ENCODE measurements around the gene ACSS3. TPM values are rescaled to one million over a fixed set of nuclear protein-coding genes. Genes with fewer than 3 reads are reported as not detected.

The ACSS3 gene
- total and polyA plus RNA-seq, 2 donors (not counting 1 experiment from before 2014, with no cell fraction given): not detected

DNA sequence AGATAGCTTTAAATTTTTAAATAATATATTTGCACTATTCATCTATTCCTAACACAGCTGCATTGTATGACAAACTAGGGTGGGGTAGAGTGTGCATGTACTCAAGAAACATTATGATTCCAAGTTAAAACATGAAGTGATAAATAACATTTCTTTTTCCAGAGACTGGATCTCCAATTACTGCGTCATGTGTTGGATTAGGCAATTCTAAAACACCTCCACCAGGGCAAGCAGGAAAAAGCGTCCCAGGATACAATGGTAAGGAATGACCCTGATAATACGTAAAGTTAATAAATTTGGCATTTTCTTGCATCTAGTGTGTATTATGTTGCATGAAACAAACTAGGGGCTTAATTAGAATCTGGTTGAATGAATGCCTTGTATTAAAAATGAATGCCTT is 138.9 kb downstream of the ACSS3 start:
- H3K27ac Mint-ChIP-seq: no peak overlapping the region
- Histone ChIP-seq H4K20me1 (ENCODE audit: control insufficient read depth, insufficient read depth, low read length, poor library complexity, severe bottlenecking) (no peaks in the 10 kb centered on the region), H3K27ac (ENCODE audit: low read length in 2 of 2) (no peak overlapping the region), H3K4me2 (replicated peaks; ENCODE audit: low read depth, low read length, poor library complexity, severe bottlenecking) (no peak overlapping the region), H3K36me3 (replicated peaks in 1 of 2; ENCODE audit: control extremely low read depth in 1 of 2, control insufficient read depth in 1 of 2, extremely low read depth in 1 of 2, insufficient read depth in 2 of 2, low read length in 1 of 2) (no peaks in the 10 kb centered on the region), H3K4me1 (ENCODE audit: control insufficient read depth in 2 of 2, insufficient read depth in 2 of 2, low read length in 2 of 2) (no peaks in the 10 kb centered on the region), H3K4me3 (ENCODE audit: control extremely low read depth in 1 of 5, extremely low read depth in 1 of 5, insufficient read depth in 1 of 5, low read depth in 2 of 5, low read length in 4 of 5) (no peak overlapping the region), H3K27me3 (replicated peaks in 1 of 4; ENCODE audit: control extremely low read depth in 1 of 4, control insufficient read depth in 3 of 4, insufficient read depth in 4 of 4, low read length in 3 of 4) (no peaks in the 10 kb centered on the region), H2AFZ (ENCODE audit: insufficient read depth, low read depth, low read length, poor library complexity, severe bottlenecking) (no peak overlapping the region), H3K9ac (ENCODE audit: low read length) (no peak overlapping the region), H3K9me3 (ENCODE audit: control extremely low read depth in 1 of 3, control insufficient read depth in 2 of 3, insufficient read depth in 1 of 3, low read length in 2 of 3) (no peaks in the 10 kb centered on the region), H3K79me2 (ENCODE audit: control insufficient read depth, insufficient read depth, low read length) (no peaks in the 10 kb centered on the region)
- intact Hi-C loops (cut with micrococcal nuclease): no loop called here
- CTCF ChIA-PET: no interaction called here
- no peaks in the 10 kb centered on the region for H3K27me3 Mint-ChIP-seq
- H3K9me3 Mint-ChIP-seq (ENCODE audit: insufficient read depth): no peaks in the 10 kb centered on the region
- no CpG with 5 or more reads among the region's 3 CpGs for WGBS (ENCODE audit: insufficient coverage)
- no peaks in the 10 kb centered on the region for H3K4me1 Mint-ChIP-seq
- no peak for DNase-seq
- TF ChIP-seq EZH2 (IDR thresholded peaks at IDR 0.05; ENCODE audit: borderline replicate concordance, insufficient read depth, low read depth, low read length, poor library complexity, severe bottlenecking) (no peak), CTCF (IDR thresholded peaks at IDR 0.05) (no peak)
- H3K4me3 Mint-ChIP-seq: no peak overlapping the region
- POLR2A ChIA-PET: no interaction called here
- ATAC-seq (ENCODE audit: low read depth): no peak

DNA sequence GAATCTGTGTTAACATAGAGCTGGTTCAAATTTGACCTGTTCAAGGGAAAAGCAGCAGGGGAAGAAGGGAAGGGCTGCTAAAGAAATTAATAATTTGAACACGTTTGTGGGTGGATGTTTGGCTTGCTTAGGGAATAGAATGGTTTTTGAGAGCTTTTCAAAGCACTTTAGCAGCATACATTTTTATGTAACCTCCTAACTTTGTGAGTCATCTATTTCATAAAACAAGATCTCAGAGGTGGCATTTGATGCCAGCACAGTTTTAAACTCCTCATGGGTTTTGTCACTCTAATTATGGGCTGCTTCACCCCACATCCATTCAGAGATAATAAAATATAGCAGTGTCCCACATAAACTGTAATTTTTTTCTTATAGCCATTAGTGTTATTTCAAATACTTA is 143.8 kb downstream of the ACSS3 start:
- no peak overlapping the region for H3K4me3 ChIP-seq (ENCODE audit: control extremely low read depth in 1 of 5, extremely low read depth in 1 of 5, insufficient read depth in 1 of 5, low read depth in 2 of 5, low read length in 4 of 5)
- no peaks in the 10 kb centered on the region for H3K79me2 ChIP-seq (ENCODE audit: control insufficient read depth, insufficient read depth, low read length)
- no peak overlapping the region for H3K27ac ChIP-seq (ENCODE audit: low read length in 2 of 2)
- H3K4me2 ChIP-seq (replicated peaks; ENCODE audit: low read depth, low read length, poor library complexity, severe bottlenecking): no peak overlapping the region
- H3K9ac ChIP-seq (ENCODE audit: low read length): no peak overlapping the region
- no peak for ATAC-seq (ENCODE audit: low read depth)
- H3K27me3 ChIP-seq (replicated peaks in 1 of 4; ENCODE audit: control extremely low read depth in 1 of 4, control insufficient read depth in 3 of 4, insufficient read depth in 4 of 4, low read length in 3 of 4): no peaks in the 10 kb centered on the region
- H2AFZ ChIP-seq (ENCODE audit: insufficient read depth, low read depth, low read length, poor library complexity, severe bottlenecking): no peak overlapping the region
- no peaks in the 10 kb centered on the region for H3K36me3 ChIP-seq (replicated peaks in 1 of 2; ENCODE audit: control extremely low read depth in 1 of 2, control insufficient read depth in 1 of 2, extremely low read depth in 1 of 2, insufficient read depth in 2 of 2, low read length in 1 of 2)
- H3K4me1 Mint-ChIP-seq: no peaks in the 10 kb centered on the region
- H3K27ac Mint-ChIP-seq: no peak overlapping the region
- no peaks in the 10 kb centered on the region for H3K4me1 ChIP-seq (ENCODE audit: control insufficient read depth in 2 of 2, insufficient read depth in 2 of 2, low read length in 2 of 2)
- H3K4me3 Mint-ChIP-seq: no peak overlapping the region
- no peaks in the 10 kb centered on the region for H4K20me1 ChIP-seq (ENCODE audit: control insufficient read depth, insufficient read depth, low read length, poor library complexity, severe bottlenecking)
- no peaks in the 10 kb centered on the region for H3K9me3 ChIP-seq (ENCODE audit: control extremely low read depth in 1 of 3, control insufficient read depth in 2 of 3, insufficient read depth in 1 of 3, low read length in 2 of 3)
- H3K9me3 Mint-ChIP-seq (ENCODE audit: insufficient read depth): no peaks in the 10 kb centered on the region
- H3K27me3 Mint-ChIP-seq: no peaks in the 10 kb centered on the region
- TF ChIP-seq CTCF (IDR thresholded peaks at IDR 0.05) (no peak), EZH2 (IDR thresholded peaks at IDR 0.05; ENCODE audit: borderline replicate concordance, insufficient read depth, low read depth, low read length, poor library complexity, severe bottlenecking) (no peak)
- no peak for DNase-seq
- WGBS (ENCODE audit: insufficient coverage): no CpG with 5 or more reads among the region's 1 CpG
- POLR2A ChIA-PET: no interaction called here
- CTCF ChIA-PET: no interaction called here
- intact Hi-C loops (cut with micrococcal nuclease): no loop called here
